Measurements from ENCODE around the gene INHBB. TPM values are rescaled to one million over a fixed set of nuclear protein-coding genes. Genes with fewer than 3 reads are reported as not detected.
"Not testable (repeated sequence)": the region's sequence is repeated elsewhere in the genome, so short reads cannot be mapped to it uniquely, and the experiment has no call there.

The INHBB gene
- total RNA-seq, 1 donor from 2014 or later, result 0.50 TPM

DNA sequence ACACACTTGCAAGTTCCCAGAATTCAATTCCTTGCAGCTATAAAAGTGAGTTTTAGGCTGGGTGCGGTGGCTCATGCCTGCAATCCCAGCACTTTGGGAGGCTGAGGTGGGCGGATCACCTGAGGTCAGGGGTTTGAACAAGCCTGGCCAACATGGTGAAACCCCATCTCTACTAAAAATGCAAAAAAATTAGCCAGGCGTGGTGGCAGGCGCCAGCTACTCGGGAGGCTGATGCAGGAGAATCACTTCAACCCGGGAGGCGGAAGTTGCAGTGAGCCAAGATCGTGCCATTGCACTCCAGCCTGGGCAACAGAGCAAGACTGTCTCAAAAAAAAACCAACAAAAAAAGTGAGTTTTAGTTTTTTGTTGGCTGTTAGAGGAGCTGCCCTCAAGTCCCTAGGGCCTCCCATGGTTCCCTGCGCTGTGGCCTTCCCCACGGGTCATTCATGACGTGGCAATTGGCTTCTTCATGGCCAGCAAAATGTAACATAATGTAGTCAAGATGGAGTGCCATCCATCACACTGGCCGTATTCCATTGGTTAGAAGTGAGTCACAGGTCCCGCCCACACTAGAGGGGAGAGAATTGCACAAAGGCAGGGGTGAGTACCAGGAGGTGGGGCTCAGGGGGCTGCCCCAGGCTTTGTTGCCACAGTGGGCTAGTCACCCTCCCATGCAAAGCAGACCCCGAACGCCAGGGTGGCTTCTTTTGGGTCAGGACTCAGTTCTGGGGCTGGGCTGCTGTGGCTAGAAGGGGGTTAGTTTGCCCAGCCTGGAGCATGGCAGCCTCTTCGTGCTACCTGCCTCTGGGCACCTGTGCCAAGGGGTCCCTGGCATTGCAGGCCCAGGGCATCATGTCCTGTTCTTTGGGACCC lies 37.7 kb upstream of the INHBB start:
- Histone ChIP-seq H3K27me3 (ENCODE audit: control insufficient read depth, insufficient read depth, low read length) (no peaks in the 10 kb centered on the region), H3K4me3 (ENCODE audit: low read depth, low read length) (no peak overlapping the region), H3K36me3 (ENCODE audit: control insufficient read depth, insufficient read depth, low read length) (no peaks in the 10 kb centered on the region)
- no peak for DNase-seq (ENCODE audit: low read depth)
- TF ChIP-seq, protein P1, sequence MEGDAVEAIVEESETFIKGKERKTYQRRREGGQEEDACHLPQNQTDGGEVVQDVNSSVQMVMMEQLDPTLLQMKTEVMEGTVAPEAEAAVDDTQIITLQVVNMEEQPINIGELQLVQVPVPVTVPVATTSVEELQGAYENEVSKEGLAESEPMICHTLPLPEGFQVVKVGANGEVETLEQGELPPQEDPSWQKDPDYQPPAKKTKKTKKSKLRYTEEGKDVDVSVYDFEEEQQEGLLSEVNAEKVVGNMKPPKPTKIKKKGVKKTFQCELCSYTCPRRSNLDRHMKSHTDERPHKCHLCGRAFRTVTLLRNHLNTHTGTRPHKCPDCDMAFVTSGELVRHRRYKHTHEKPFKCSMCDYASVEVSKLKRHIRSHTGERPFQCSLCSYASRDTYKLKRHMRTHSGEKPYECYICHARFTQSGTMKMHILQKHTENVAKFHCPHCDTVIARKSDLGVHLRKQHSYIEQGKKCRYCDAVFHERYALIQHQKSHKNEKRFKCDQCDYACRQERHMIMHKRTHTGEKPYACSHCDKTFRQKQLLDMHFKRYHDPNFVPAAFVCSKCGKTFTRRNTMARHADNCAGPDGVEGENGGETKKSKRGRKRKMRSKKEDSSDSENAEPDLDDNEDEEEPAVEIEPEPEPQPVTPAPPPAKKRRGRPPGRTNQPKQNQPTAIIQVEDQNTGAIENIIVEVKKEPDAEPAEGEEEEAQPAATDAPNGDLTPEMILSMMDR (IDR thresholded peaks at IDR 0.05; ENCODE audit: insufficient read depth, low read length, poor library complexity, severe bottlenecking), result no peak

DNA sequence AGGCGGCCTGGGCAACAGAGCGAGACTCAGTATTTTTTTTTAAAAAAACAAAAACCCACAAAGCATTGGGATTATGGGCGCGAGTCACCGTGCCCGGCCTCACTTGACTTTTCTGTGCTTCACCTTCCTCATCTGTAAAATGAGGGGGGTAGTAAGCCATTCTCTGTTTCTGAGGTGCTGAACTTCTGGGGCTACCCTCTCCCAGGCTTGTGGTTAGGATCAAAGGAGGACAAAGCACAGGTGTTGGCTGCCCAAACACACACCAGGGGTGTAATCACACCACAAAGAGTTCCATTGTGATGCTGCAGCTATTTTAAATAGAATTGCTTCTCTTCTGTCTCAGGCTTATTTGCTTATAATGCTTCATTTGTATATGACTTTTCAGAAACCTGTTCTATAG lies 35.8 kb upstream of the INHBB start:
- no peak for DNase-seq (ENCODE audit: low read depth)
- Histone ChIP-seq H3K4me3 (ENCODE audit: low read depth, low read length) (no peak overlapping the region), H3K36me3 (ENCODE audit: control insufficient read depth, insufficient read depth, low read length) (no peaks in the 10 kb centered on the region), H3K27me3 (ENCODE audit: control insufficient read depth, insufficient read depth, low read length) (peaks cover 6% of the 10 kb centered on the region)
- TF ChIP-seq, protein P1 (IDR thresholded peaks at IDR 0.05; ENCODE audit: insufficient read depth, low read length, poor library complexity, severe bottlenecking), result no peak

DNA sequence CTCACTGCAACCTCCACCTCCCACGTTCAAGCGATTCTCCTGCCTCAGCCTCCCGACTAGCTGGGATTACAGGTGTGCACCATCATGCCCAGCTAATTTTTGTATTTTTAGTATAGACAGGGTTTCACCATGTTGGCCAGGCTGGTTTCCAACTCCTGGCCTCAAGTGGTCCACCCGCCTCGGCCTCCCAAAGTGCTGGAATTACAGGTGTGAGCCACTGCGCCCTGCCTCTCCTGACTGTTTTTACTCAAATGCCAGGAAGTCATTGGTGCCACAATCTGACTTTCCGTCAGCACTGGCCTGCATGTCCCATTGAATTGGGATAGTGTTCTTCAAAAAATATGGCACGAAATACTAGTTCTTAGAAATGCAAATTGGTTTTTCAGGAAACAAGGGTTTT lies 35.1 kb upstream of the INHBB start:
- not testable (repeated sequence) for H3K4me3 ChIP-seq (ENCODE audit: low read depth, low read length); DNase-seq (ENCODE audit: low read depth); H3K27me3 ChIP-seq (ENCODE audit: control insufficient read depth, insufficient read depth, low read length); H3K36me3 ChIP-seq (ENCODE audit: control insufficient read depth, insufficient read depth, low read length)

DNA sequence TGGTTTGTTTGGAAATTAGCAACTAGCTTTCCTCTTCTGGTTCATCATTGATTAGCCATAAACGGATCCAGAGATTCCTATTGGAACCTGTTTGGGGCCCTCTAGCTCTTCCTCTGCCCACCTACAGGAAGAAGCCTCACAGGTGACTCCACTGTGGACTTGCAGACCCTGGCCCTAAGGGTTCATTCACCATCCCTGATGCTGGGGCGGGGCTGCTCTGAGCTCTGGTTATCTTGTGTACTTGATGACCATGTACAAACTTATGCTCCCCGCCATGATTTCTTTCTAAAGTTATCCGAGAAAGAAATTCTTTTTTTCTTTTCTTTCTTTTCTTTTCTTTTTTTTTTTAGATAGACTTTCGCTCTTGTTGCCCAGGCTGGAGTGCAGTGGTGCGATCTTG lies 33.9 kb upstream of the INHBB start:
- peaks cover 6% of the 10 kb centered on the region for H3K27me3 ChIP-seq (ENCODE audit: control insufficient read depth, insufficient read depth, low read length)
- TF ChIP-seq, protein P1 (IDR thresholded peaks at IDR 0.05; ENCODE audit: insufficient read depth, low read length, poor library complexity, severe bottlenecking), result no peak
- DNase-seq (ENCODE audit: low read depth), result no peak
- H3K4me3 ChIP-seq (ENCODE audit: low read depth, low read length), result no peak overlapping the region
- H3K36me3 ChIP-seq (ENCODE audit: control insufficient read depth, insufficient read depth, low read length), result no peaks in the 10 kb centered on the region

DNA sequence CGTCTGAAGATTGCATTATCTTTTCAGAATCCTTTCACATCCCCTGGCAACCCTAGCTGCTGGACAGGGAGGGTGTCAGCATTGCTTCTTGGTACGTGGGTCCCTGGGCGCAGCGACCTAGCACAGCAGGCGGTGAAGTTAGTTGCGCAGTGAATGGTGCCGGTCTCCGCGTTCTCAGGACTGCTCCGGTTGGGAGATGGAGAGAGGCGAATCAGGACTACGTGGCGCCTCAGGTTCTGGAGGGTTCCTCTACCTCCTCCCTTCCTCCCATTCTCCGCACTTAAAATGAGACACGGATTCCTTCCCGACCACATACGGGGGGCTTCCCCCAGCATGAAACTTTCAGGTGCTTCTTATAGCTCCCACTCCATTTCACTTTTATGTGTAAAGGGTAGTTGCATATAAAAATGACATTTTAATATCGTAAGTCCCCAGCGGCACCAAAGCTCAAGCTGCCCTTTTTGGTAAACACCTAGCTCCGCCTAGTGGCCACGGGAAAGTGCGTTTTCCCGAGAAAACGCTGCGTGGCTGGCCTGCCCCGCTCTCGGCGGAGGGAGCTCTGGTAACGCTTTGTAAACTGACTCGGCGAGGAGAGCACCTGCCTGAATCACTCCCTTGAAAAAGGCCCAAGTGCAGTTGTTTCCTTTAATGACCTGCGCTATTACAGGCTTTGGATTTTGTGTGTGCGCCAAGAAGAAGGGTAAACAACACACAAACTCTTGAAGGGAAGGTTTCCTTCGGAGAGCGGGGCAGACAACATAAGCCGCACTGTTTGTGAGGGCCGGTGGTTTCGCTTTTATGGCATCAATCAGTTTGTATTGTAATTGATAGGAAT lies 32.9 kb upstream of the INHBB start:
- Histone ChIP-seq H3K36me3 (ENCODE audit: control insufficient read depth, insufficient read depth, low read length) (no peaks in the 10 kb centered on the region), H3K27me3 (ENCODE audit: control insufficient read depth, insufficient read depth, low read length) (peaks cover 6% of the 10 kb centered on the region), H3K4me3 (ENCODE audit: low read depth, low read length) (peak overlapping the region; percentile 35)
- DNase-seq (ENCODE audit: low read depth), result peak; percentile 28
- TF ChIP-seq, protein P1 (IDR thresholded peaks at IDR 0.05; ENCODE audit: insufficient read depth, low read length, poor library complexity, severe bottlenecking), result peak; percentile 90

All from kidney epithelial cell (primary cell).